T-helper 1 cell (primary cell): Measurements from ENCODE around the gene POU2F3.

Experiments
- DNase-seq, 5 donors: peaks; one replicate each; pipeline ENCODE4 v3.0.0-alpha.2; 2012 to 2020

POU2F3 gene

GRCh38 chr11:120210626-120211521 lies 29.1 kb upstream of the POU2F3 start, which contains the start of gene OAF:
Gene OAF, plus strand, starts transcription at chr11:120211032. Its CDS starts 248 bp downstream, at chr11:120211280.
- peak in 3 of 5 donors; percentile 35 to 62 (median 47) for DNase-seq

- no peak for DNase-seq
These were observed 28.2 kb upstream of the POU2F3 start for GRCh38 chr11:120211522-120212258.

GRCh38 chr11:120212259-120212878 lies 27.6 kb upstream of the POU2F3 start:
- no peak for DNase-seq

- DNase-seq = no peak
These were observed 27.0 kb upstream of the POU2F3 start for GRCh38 chr11:120212926-120213325.

- DNase-seq = no peak
These were observed 25.4 kb upstream of the POU2F3 start for GRCh38 chr11:120214581-120214980.

GRCh38 chr11:120215634-120216033 lies 24.3 kb upstream of the POU2F3 start:
- DNase-seq = no peak

GRCh38 chr11:120216426-120217102 lies 23.4 kb upstream of the POU2F3 start:
- DNase-seq = no peak

- no peak for DNase-seq
These were observed 22.4 kb upstream of the POU2F3 start for GRCh38 chr11:120217526-120217925.

- no peak for DNase-seq
These were observed 21.8 kb upstream of the POU2F3 start for GRCh38 chr11:120217941-120218694.

- DNase-seq = no peak
These were observed 21.3 kb upstream of the POU2F3 start for GRCh38 chr11:120218695-120219033.

GRCh38 chr11:120219232-120219937 lies 20.6 kb upstream of the POU2F3 start:
- DNase-seq = no peak

GRCh38 chr11:120219938-120220746 lies 19.8 kb upstream of the POU2F3 start:
- no peak for DNase-seq

GRCh38 chr11:120220747-120221037 lies 19.2 kb upstream of the POU2F3 start:
- no peak for DNase-seq

- DNase-seq = no peak
These were observed 18.7 kb upstream of the POU2F3 start for GRCh38 chr11:120221115-120221752.

- no peak for DNase-seq
These were observed 17.0 kb upstream of the POU2F3 start for GRCh38 chr11:120222916-120223315.

GRCh38 chr11:120223793-120224192 lies 16.1 kb upstream of the POU2F3 start:
- no peak for DNase-seq

GRCh38 chr11:120224361-120224760 lies 15.6 kb upstream of the POU2F3 start:
- DNase-seq = no peak

GRCh38 chr11:120224972-120225909 lies 14.7 kb upstream of the POU2F3 start:
- no peak for DNase-seq

- DNase-seq = no peak
These were observed 13.7 kb upstream of the POU2F3 start for GRCh38 chr11:120226242-120226641.
